ENCODE data around the gene RANBP3.
"Not testable (repeated sequence)": the region's sequence is repeated elsewhere in the genome, so short reads cannot be mapped to it uniquely, and the experiment has no call there.

Gene RANBP3

GRCh38 chr19:5889288-5889971 lies 88.5 kb downstream of the RANBP3 start:
- DNase-seq (ENCODE audit: low read depth in 2 of 2): no peak

DNA sequence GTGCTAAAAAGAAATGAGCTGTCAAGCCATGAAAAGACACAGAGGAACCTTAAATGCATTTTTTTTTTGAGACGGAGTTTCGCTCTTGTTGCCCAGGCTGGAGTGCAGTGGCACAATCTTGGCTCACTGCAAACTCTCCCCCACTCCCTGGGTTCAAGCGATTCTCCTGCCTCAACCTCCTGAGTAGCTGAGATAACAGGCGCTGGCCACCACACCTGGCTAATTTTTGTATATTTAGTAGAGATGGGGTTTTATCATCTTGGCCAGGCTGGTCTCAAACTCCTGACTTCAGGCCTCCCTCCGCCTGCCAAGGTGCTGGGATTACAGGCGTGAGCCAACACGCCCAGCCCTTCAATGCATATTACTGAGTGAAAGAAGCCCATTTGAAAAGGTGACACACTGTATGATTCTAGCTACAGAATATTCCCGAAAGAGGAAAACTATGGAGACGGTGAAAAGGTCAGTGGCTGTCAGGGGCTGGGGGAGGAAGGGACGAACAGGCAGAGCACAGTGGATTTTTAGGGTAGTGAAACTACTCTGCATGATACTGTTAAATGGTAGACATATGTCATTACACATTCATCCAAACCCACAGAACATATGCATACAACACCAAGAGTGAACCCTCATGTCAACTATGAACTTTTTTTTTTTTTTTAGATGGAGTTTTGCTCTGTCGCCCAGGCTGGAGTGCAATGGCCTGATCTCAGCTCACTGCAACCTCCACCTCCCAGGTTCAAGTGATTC lies 93.7 kb downstream of the RANBP3 start:
- DNase-seq (ENCODE audit: low read depth in 2 of 2): not testable (repeated sequence)

DNA sequence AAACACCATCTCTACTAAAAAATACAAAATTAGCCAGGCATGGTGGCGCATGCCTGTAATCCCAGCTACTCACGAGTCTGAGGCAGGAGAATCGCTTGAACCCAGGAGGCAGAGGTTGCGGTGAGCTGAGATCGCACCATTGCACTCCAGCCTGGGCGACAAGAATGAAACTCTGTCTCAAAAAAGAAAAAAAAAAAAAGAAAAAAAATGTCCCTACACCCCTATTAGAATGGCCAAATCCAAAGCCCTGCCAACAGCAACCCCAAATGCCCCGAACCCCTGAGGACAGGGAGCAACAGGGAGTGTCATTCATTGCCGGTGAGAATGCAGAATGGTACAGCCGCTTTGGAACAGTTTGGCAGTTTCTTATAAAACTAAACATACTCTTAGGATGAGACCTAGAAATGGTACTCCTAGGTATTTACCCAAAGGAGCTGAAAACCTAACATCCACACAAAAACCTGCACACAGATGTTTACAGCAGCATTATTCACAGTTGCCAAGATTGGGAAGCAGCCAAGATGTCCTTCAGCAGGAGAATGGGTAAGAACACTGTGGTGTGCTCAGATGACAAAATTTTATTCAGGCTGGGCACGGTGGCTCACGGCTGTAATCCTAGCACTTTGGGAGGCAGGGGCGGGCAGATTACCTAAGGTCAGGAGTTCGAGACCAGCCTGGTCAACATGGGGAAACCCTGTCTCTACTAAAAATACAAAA lies 94.6 kb downstream of the RANBP3 start:
- DNase-seq (ENCODE audit: low read depth in 2 of 2): not testable (repeated sequence)

GRCh38 chr19:5882421-5882968 lies 95.4 kb downstream of the RANBP3 start:
- DNase-seq (ENCODE audit: low read depth in 2 of 2): no peak

- no peak for DNase-seq (ENCODE audit: low read depth in 2 of 2)
Observed at GRCh38 chr19:5881543-5882299, 96.2 kb downstream of the RANBP3 start.

- no peak for DNase-seq (ENCODE audit: low read depth in 2 of 2)
Observed at GRCh38 chr19:5880604-5881078, 97.3 kb downstream of the RANBP3 start.

DNA sequence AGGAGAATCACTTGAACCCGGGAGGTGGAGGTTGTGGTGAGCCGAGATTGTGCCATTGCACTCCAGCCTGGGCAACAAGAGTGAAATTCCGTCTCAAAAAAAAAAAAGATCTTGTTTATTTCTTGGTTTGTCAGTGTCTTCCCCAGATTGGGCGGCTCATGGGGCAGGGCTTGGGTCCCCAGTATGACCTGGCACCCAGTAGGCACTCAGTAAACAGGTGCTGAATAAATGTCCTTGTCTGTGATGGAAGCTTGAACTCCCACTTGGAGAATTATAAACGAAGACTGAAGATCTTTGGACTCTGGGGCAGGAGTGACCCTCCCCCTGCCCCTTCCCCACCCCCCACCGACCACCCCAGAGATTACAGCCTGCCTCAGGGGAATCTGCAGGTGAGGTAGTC lies 97.7 kb downstream of the RANBP3 start:
- DNase-seq (ENCODE audit: low read depth in 2 of 2): no peak

DNA sequence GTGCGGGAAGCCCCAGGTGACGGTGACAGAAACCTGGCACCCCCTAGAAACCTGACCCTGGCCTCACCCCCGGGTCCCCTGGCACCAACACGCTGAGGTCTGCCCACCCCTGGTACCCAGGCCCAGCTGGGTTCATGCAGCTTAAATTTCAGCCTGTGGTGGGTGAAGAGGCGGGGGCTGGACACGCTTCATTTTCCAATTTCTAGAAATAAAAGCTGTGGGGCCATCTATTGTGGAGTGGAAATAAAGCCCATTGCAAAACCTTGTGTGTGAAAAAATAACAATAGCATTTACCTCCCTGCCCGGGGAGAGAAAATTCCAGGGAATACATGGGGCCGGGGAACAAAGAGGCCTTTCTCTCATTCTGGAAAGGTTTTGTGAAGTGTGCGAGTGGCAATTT lies 100.1 kb downstream of the RANBP3 start:
- no peak for DNase-seq (ENCODE audit: low read depth in 2 of 2)

DNA sequence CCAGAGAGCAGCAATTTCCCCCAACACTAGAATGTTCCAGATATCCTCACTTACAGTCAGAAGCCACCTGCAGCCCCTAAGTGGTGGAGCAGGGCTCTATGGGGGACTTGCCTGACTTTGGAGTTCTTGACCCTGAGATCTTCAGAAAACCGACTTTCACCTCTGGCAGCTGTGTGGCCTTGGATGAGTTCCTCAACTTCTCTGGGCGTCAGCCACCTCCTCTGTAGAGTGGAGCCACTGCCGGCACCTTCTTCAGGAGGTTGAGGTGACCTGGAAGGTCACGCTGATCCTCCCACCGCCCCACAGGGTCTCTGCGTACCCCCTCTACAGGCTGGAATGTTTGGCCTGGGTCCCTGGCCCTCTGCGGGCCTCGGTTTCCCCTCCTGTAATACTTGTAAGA lies 100.5 kb downstream of the RANBP3 start:
- DNase-seq (ENCODE audit: low read depth in 2 of 2): no peak

DNA sequence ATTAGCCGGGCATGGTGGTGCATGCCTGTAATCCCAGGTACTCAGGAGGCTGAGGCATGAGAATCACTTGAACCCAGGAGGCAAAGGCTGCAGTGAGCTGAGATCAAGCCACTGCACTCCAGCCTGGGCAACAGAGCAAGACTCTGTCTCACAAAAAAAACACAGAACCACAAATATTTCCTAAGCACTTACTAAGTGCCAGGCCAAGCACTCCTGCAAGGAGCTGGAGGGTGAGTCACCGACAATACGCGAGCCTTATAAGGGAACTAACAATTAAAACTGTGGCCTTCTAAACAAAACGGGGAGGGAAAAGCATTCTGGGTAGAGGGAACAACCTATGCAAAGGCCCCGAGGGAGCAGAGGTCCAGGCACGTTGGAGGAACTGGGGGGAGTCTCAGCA lies 103.4 kb downstream of the RANBP3 start:
- not testable (repeated sequence) for DNase-seq (ENCODE audit: low read depth in 2 of 2)

DNA sequence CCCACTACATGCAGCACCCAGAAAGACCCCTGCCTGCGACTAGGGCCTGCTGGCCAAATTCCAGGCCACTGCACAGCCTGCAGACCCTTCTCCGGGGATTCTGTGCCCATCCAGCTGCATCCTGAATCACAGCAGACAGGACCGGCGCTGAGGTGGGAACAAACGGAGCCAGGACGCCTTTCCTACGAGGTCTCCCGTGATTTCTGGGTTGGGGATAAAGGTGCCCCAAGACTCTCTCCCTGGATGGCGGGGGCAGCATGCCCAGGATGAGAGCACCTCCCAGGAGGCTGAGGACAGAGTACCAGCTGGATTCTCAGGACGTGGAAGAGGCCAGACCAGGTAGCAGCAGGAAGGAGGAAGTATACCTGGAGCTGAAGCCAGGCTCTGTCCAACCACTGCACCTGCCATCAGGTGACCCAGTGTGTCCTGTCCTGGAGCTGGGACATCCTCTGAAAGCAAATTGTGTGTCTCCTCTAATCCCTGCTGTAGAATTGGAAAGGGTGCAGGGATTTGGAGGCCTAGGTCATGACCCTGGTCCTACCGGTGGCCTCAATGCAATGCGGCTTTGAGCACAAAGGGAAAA lies 104.2 kb downstream of the RANBP3 start:
- no peak for DNase-seq (ENCODE audit: low read depth in 2 of 2)

GRCh38 chr19:5870986-5871394 lies 107.0 kb downstream of the RANBP3 start:
- DNase-seq (ENCODE audit: low read depth in 2 of 2): no peak

DNA sequence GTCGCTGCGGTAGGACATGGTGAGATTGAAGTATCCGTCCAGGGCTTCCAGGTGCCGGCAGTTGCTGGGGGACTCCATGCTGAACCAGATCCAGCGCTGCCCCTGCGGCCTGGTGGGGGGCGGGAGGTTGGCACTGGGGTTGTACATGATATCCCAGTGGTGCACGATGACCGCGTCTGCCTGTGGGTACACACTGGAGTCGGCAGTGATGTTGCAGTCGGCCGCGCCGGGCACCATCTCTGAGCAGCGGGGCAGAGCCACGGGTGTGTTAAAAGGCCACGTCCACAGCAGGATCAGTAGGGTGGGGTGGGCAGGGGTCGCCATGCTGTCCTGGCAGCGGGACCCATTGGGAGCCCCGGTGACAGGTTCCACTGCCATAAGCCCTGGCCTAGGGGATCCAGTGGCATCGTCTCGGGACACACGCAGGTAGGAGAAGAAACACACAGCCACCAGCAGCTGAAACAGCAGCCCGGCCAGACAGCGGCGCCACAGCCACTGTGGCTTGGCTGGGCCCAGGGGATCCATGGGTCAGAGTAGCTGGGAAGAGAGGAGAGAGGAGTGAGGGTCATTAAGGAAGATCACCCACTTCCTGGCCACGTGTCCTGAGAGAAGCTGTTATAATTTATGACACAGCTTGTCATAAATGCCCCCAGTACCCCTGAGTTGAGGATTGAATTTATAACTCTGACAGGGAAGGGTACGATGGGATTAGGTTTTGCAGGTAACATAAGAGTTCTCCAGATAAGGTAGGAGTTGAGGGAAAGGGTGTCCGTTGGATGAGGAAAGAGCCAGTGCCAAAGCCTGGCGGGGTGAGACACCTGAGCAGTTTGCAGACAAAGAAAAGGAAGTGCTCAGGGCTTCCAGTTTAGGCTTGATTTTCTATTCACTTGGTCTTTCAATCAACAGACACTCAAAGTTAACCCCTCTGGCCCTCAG lies 110.5 kb downstream of the RANBP3 start:
- DNase-seq (ENCODE audit: low read depth in 2 of 2): no peak

Measured in stimulated activated CD8-positive, alpha-beta memory T cell treated with anti-CD3 and anti-CD28 coated beads, Interleukin-2, amount 100 ng/mL, for 48 hours (primary cell).